Raji (cell line): Measurements from ENCODE around the gene EMC9.
A peak's percentile ranks its signal among the peaks of the same experiment; 100 is the strongest.

Experiments
- POLR2A ChIP-seq: IDR thresholded peaks from 2 replicates; pipeline ENCODE4 v1.6.1; 2011; ENCODE audit warnings: low read depth, low read length, control low read depth; ENCODE audit not compliant: insufficient read depth

EMC9 gene

DNA sequence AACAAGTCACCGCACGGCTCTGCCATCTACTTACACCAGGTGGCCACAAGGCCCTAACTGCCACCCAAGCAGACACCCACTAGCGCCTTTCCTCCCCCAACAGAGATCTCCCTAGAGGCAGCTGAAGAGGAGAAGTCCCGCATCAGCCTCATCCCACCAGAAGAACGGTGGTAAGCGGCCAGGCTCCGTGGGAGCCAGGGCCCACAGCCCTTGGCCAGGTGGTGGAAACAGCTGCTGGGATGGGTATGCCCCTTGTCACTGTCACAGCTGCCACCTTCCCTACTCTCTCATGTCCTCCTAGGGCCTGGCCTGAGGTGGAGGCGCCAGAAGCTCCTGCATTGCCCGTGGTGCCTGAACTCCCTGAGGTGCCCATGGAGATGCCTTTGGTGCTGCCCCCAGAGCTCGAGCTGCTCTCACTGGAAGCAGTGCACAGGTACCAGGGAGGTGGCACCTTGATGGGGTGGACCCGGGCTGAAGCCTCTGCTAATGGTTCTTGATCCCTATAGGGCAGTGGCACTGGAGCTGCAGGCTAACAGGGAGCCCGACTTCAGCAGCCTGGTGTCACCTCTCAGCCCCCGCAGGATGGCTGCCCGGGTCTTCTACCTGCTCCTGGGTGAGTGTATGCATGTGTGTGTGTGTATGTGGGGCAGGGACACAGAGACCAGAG is 38.0 kb upstream of the EMC9 start:
- no peak for TF ChIP-seq POLR2A

DNA sequence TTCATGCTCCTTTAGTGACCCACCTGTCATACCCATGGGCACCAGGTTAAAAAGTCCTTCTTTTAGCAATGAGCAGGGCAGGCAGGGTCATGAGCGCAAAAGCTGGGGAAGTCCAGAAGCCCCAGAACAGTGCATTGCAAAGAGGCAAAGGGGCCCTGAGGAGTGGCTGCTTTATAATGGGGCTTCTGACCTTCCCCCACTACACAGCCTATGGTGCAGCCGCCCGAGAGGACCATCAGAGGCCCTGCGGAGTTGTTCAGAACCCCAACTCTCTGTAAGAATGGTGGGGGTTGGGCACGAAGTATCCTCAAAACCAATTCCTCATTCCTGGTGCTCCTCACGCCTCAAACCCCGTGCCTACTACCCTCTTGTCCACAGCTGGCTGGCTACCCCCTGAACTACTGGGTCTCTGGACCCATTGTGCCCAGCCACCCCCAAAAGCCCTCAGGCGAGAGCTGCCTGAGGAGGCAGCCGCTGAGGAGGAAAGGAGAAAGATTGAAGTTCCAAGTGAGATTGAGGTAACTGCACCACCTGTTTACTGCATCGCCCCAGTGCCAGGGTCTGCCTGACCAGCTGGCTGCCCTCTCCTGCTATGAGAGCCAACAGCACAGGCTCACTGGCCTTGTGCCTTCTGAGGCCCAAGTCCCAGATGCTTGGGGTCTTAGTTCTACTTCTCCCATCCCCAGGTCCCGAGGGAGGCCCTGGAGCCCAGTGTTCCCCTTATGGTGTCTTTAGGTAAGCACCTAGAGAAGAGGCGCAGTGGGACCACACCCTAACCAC is 37.2 kb upstream of the EMC9 start:
- no peak for TF ChIP-seq POLR2A

DNA sequence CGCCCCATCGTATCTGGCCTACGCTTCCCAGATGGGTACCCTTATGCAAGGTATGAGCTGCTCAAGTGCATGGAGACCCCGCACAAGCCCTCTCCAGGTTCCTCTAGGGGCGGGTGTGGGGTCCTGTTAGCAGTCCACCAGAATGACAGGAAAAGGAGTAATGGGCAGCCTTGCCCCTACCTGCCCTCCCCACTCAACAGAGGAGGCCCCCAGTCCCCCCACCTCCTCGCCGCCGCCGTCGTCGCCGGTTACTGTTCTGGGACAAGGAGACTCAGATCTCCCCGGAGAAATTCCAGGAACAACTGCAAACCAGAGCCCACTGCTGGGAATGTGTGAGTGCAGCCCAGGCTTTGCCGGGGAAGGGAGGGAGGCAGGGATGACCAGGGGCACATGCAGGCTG is 36.5 kb upstream of the EMC9 start:
- no peak for TF ChIP-seq POLR2A

DNA sequence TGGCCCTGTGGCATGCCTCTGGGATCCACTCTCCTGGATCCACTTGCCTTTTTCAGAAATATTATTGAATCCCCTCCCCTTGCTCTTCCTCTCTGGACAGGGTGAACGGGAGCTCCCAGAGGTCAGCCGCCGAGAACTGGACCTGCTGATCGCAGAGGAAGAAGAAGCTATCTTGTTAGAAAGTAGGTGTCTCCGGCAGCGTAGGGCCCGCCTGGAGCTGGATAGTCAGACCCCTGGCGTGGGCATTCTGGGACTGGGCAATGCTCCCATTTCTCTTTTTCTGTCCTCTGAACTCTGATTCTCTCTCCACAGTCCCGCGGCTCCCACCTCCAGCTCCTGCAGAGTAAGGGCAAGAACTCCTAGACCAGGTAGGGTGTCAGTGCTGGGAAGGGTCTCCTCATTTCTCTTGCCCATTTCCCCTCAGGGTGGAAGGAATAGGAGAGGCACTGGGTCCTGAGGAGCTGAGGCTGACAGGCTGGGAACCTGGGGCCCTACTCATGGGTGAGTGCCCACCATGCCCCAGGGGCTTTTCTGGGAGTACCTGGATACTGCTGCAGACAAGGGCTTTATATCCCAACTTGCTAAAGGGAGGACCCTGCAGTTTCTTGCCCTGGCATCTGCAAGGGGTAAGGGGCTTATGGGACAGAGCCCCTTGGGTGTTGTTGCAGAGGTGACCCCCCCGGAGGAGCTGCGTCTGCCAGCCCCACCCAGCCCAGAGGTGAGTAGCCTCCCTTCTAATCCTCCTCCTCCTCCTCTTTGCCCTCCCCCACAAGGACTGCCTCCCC is 35.8 kb upstream of the EMC9 start:
- no peak for TF ChIP-seq POLR2A

DNA sequence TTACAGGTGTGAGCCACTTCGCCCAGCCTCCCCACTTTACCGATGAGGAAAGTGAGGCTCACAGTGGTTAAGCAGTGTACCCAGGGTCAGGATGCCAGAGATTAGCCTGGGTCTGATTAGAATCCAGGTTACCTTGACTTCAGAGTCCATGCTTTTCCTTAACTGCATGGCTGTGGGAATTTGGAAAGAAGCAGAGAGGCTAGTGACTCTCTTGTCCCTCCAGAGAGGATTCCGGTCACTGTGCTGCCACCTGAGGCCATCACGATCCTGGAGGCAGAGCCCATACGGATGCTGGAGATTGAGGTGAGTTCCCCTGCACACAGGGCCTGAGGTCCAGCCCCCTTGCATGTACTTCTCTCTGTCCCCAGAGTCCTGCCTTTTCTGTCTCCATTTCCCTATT is 35.2 kb upstream of the EMC9 start:
- TF ChIP-seq POLR2A, result no peak

DNA sequence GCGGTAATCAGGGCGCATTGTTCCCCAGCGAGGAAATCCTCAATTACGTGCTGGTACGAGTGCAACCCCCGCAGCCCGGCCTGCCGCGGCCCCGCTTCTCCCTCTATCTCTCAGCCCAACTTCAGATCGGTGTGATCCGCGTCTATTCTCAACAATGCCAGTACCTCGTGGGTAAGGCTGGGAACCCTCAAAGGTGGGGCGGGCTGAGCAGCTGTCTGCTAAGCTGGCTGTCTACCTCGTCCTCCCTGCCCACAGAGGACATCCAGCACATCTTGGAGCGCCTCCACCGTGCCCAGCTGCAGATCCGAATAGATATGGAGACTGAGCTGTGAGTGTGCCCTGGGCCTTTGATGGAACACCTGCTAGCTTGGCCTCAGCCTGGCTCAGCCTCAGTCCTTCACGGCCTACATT is 31.5 kb upstream of the EMC9 start:
- TF ChIP-seq POLR2A, result no peak

DNA sequence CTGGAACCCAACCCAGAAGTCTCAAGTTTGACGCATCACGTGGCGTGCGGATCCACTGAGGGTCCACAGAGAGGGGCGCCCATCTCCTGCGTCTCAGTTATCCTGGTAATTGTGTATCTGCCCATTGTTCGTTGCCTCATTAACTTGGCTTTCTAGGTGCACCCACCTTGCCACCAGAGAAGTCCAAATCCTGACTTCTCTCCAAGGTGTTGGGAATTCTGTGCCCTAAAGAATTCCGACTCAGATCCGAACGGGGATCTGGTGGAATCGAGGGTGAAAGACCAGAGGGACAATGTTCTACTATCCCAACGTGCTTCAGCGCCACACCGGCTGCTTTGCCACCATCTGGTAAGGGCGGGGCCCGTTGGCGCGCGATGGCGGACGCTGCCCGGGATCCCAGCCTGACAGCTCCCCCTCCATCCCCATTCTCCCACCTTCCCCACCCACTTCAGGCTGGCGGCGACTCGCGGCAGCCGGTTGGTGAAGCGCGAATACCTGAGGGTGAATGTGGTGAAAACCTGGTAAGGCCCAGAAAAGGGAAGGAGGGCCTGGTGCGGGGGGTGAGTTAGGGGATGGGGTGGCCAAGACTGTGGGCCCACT is 31.0 kb upstream of the EMC9 start:
- TF ChIP-seq POLR2A, result no peak

DNA sequence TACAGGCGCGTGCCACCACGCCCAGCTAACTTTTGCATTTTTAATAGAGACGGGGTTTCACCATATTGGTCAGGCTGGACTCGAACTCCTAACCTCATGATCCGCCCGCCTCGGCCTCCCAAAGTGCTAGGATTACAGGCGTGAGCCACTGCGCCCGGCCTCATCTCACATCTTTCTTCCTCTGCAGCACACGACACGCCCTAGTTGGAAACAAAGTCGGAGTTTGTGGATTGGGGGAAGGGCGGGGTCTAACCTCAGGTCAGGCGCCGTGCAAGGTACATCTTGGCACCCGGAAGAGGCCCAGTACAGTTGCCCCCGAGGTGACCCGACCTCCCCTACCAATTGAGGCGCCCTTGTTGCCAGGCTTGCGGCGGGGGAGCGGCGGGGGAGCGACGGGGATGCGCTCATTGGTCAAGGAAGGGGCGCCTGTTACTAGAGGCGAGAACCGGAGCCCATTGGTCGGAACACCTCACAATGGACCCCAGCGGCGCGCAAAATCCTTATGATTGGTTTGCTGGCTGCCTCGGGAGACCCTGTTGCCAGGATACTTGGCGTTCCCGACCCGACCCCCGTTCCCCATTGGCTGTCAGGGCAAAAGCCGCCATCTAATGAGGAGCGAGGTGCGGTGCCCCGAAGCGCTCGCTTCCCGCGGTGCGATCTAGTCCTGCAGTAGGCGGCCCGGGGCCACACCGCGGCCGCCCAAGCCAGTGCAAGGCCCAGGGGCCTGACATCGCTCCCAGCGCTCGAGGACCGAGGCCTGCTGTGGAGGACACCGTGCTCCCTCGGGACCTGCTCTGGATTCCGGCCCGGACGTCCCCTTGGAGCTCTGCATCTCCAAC is 30.2 kb upstream of the EMC9 start, which contains the start of gene REC8:
TSS of gene REC8 (plus strand) at position 659 of the 839 bp plus-strand sequence. CDS start 473 bp downstream, outside the sequence.
- TF ChIP-seq POLR2A, result peak; percentile 55; the same call in 1 of the 2 replicates

DNA sequence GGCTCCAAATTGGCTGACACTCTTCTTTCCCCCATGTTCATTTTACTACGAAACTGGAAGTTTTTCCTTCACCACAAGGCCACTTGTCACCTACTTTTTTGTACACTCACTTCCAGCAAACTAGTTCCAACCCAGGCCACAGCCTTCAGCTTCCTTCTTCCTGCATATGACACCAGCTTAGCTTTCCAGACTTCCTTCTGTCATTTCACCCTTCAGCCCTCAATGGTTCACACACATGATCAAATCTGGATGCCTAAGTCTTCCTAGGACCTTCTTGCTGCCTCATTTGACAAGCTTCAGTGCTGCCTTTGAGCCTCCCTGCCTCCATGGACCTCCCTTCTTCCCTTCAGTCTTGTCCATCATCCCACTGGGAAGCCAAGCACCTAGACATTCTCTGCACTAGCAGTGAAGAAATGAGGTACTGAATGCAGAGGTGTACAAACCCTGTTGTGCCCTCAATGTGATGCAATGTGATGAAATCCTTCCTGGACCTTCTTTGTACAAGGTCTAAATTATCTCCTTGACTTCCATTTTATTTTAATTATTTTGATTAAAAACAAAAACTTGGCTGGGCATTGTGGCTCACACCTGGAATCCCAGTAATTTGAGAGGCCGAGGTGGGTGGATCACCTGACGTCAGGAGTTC is 26.2 kb upstream of the EMC9 start:
- TF ChIP-seq POLR2A, result no peak

DNA sequence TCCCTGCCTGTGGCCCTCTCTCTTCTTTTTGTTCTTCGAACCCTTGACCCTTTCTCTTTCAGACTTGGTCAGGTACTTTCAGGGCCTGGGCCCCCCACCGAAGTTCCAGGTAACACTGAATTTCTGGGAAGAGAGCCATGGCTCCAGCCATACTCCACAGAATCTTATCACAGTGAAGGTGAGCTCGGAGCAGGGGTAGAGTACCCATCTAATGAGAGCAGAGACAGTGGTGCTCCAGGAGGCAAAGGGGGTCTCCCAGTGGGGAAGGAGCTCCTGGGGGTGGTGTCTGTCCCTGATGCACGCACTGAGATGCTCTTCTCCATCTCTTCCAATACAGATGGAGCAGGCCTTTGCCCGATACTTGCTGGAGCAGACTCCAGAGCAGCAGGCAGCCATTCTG is 24.4 kb upstream of the EMC9 start:
- TF ChIP-seq POLR2A, result no peak

DNA sequence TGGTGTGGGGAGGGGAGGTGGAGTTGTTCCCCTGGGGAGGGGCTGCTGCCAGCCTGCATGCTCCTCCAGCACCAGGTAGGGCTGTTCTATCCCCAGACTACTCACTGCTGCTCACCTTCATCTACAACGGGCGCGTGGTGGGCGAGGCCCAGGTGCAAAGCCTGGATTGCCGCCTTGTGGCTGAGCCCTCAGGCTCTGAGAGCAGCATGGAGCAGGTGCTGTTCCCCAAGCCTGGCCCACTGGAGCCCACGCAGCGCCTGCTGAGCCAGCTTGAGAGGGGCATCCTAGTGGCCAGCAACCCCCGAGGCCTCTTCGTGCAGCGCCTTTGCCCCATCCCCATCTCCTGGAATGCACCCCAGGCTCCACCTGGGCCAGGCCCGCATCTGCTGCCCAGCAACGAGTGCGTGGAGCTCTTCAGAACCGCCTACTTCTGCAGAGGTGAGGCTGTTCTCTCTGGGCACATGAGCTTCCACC is 23.2 kb upstream of the EMC9 start:
- no peak for TF ChIP-seq POLR2A

DNA sequence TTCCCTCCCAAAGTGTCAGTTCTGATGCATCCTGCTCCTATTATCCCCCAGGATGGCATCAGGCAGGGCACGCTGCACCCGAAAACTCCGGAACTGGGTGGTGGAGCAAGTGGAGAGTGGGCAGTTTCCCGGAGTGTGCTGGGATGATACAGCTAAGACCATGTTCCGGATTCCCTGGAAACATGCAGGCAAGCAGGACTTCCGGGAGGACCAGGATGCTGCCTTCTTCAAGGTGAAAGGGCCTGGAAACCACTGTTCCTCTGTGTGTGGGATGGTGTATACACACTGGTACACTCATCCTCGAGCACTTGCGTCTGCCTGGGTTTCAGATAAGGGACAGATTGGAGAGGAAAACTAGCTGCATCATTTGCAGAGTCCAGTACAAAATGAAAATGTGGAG is 20.7 kb upstream of the EMC9 start:
- no peak for TF ChIP-seq POLR2A

DNA sequence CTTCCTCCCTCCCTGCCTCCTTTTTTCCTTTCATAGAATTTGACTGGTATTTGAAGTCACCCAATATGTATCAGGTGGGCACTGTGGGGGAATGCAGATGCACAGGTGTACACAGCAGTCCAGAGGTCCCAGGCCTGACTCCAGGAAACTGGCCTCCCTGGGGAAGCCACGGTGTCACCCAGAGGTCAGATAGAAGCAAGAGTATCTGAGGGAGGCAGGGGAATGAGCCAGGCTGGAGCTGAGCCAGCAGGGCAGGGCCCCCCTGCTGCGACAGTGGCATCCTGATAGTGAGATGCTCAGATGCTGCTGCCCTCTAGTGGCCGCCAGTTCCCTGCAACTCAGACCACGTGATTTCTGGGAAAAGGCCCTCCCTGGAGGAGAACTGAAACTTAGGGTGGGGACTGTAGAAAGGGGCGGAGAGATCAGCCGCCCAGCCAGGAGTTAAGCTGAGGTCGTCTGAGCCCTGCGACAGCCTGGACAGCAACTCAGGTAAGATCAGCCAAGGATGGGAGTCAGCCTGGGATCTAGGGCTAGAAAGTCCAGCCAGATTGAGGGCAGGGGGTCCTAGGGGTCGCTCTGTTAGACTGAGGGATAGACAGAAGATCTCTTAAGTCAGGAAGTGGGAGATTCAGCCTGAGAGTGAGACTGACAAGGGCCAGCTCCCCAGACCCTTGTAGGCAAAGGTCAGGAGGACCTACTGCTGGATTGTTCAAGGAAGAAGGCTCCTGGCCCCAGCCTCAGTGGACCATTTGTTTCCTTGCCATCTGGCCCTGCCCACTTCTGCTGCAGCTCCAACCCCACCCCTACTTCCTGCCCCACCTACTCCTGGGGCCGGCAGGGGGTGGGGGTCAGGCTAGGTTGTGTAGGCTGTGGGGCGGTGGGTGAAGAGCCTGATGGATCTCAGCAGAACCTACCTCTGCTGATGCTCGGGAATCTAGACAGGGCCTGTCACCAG is 19.7 kb upstream of the EMC9 start, which contains the start of gene IRF9:
TSS of gene IRF9 (plus strand) at position 416 of the 955 bp plus-strand sequence. CDS start 880 bp downstream, outside the sequence.
- peak; percentile 71 for TF ChIP-seq POLR2A
